ENCODE results near the gene GMNN. TPM values are rescaled to one million over a fixed set of nuclear protein-coding genes. Genes with fewer than 3 reads are reported as not detected.
"Not testable (repeated sequence)": the region's sequence is repeated elsewhere in the genome, so short reads cannot be mapped to it uniquely, and the experiment has no call there.

The GMNN gene
- total RNA-seq, 4 donors from 2014 or later: 9.4 to 25.8 (median 14.5) TPM

DNA sequence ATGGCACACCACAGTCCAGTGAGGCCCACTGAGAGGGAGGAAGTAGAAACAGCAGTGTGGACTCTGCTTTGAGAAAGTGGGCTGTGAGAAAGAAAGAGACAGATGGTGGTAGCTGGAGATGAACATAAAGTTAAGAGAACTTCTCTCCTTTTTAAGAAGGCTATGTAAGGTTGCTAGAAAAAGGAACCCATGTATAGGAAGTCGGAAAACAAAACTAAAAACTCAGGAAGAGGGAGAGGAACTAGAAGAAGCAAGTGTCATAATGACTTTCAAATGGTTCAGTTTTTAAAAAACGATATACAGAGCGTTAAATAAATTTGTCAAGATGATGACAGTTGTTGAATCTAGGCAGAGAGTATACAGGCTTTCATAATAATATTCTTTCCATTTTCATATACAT lies 25.4 kb upstream of the GMNN start:
- no peak overlapping the region for H3K27ac ChIP-seq
- intact Hi-C loops (cut with DNase I): no loop called here
- TF ChIP-seq POLR2A (IDR thresholded peaks at IDR 0.05): no peak
- TF ChIP-seq, protein P1, sequence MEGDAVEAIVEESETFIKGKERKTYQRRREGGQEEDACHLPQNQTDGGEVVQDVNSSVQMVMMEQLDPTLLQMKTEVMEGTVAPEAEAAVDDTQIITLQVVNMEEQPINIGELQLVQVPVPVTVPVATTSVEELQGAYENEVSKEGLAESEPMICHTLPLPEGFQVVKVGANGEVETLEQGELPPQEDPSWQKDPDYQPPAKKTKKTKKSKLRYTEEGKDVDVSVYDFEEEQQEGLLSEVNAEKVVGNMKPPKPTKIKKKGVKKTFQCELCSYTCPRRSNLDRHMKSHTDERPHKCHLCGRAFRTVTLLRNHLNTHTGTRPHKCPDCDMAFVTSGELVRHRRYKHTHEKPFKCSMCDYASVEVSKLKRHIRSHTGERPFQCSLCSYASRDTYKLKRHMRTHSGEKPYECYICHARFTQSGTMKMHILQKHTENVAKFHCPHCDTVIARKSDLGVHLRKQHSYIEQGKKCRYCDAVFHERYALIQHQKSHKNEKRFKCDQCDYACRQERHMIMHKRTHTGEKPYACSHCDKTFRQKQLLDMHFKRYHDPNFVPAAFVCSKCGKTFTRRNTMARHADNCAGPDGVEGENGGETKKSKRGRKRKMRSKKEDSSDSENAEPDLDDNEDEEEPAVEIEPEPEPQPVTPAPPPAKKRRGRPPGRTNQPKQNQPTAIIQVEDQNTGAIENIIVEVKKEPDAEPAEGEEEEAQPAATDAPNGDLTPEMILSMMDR (IDR thresholded peaks at IDR 0.05): no peak
- H3K9me3 ChIP-seq: no peaks in the 10 kb centered on the region
- WGBS, 2 donors: 79 to 91% methylated on average over 3 of the region's 3 CpGs
- no peaks in the 10 kb centered on the region for H3K4me1 ChIP-seq
- no peak for DNase-seq
- no peaks in the 10 kb centered on the region for H3K36me3 ChIP-seq
- no peaks in the 10 kb centered on the region for H3K27me3 ChIP-seq
- H3K4me3 ChIP-seq (replicated peaks in 1 of 3): no peak overlapping the region

DNA sequence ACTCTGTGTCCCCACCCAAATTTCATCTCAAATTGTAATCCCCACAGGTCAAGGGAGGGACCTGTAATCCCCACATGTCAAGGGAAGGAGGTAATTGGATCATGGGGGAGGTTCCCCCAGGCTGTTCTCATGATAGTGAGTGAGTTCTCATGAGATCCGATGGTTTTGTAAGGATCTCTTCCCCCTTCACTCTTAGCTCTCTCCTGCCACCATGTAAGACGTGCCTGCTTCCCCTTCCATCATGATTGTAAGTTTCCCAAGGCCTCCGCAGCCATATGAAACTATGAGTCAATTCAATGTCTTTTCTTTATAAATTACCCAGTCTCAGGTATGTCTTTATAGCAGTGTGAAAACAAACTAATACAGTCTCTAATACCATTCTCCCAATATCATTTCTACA lies 23.9 kb upstream of the GMNN start:
- H3K27me3 ChIP-seq; H3K9me3 ChIP-seq; H3K27ac ChIP-seq; H3K36me3 ChIP-seq; DNase-seq; H3K4me1 ChIP-seq; intact Hi-C loops (cut with DNase I); H3K4me3 ChIP-seq (replicated peaks in 1 of 3): not testable (repeated sequence)
- 88 to 96% methylated on average over 3 of the region's 3 CpGs for WGBS, 2 donors

DNA sequence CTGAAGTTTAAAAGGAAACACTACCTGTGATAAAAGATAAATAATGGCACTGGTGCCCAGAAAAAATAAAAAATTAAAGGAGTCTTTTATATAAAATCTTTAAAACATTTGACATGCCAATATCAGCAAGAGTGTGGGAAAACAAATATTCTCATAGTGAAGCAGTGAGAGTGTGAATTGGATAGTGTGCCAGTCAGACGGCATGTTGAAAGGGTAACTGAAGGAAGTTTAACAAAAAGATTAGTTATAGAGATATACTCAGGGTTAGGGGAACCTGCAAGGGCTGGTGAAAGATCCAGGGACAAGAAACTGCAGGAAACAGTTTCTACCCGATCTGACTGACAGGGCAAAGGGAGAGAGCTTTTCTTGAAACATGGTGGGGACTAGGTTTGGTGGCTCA lies 22.2 kb upstream of the GMNN start:
- no peak overlapping the region for H3K4me3 ChIP-seq (replicated peaks in 1 of 3)
- intact Hi-C loops (cut with DNase I): no loop called here
- 75 to 81% methylated on average over 2 of the region's 2 CpGs for WGBS, 2 donors
- DNase-seq: no peak
- H3K4me1 ChIP-seq: no peaks in the 10 kb centered on the region
- no peaks in the 10 kb centered on the region for H3K27me3 ChIP-seq
- no peaks in the 10 kb centered on the region for H3K9me3 ChIP-seq
- TF ChIP-seq, protein P1 (IDR thresholded peaks at IDR 0.05): no peak
- no peak for TF ChIP-seq POLR2A (IDR thresholded peaks at IDR 0.05)
- H3K27ac ChIP-seq: no peak overlapping the region
- no peaks in the 10 kb centered on the region for H3K36me3 ChIP-seq

DNA sequence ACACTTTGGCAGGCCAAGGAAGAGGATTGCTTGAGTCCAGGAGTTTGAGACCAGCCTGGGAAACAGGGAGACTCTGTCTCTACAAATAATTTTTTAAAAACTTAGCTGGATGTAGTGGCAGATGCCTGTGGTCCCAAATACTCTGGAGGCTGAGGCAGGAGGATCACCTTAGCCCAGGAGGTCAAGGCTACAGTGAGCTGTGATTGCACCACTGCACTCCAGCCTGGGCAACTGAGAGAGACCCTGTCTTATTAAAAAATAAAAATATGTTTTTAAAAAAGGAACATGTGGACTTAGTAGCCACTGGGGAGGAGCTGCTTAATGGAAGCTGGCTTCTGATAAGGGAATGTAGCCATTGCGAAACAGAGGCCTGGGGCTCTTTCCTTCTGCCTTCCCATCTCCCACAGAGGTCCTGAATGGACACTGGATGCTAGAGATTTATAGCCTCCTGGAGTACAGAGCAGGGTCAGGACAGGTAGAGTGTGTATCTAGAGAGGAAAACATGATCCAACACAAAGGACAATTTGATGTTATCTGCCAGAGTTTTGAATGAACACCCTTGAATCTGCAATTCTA lies 21.7 kb upstream of the GMNN start:
- WGBS, 2 donors: 86 to 95% methylated on average over 1 of the region's 1 CpG
- TF ChIP-seq, protein P1 (IDR thresholded peaks at IDR 0.05): no peak
- no peak for TF ChIP-seq POLR2A (IDR thresholded peaks at IDR 0.05)
- Histone ChIP-seq H3K4me1 (no peaks in the 10 kb centered on the region), H3K27me3 (no peaks in the 10 kb centered on the region), H3K27ac (no peak overlapping the region), H3K36me3 (no peaks in the 10 kb centered on the region), H3K9me3 (no peaks in the 10 kb centered on the region), H3K4me3 (replicated peaks in 1 of 3) (no peak overlapping the region)
- intact Hi-C loops (cut with DNase I): no loop called here
- DNase-seq: no peak

DNA sequence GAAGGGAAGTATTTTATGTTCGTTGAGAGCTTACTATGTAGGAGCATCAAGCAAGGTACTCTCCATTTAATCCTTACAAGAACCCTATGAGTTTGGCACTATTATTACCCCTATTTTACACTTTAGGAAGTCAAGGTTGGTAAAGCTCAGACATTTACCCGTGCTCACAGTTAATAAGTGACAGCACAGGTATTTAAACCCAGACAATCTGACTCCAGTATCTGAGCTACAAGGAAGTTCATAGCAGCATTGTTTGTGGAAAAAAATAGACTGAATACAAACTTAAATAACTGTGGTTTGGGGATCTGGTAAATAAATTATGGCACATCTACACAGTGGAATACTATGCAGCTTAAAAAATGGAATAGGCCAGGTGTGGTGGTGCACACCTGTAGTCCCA lies 21.2 kb upstream of the GMNN start:
- intact Hi-C loops (cut with DNase I): no loop called here
- H3K4me1 ChIP-seq: no peaks in the 10 kb centered on the region
- no peaks in the 10 kb centered on the region for H3K27me3 ChIP-seq
- H3K9me3 ChIP-seq: no peaks in the 10 kb centered on the region
- no peak overlapping the region for H3K4me3 ChIP-seq (replicated peaks in 1 of 3)
- WGBS, 2 donors: 59 to 94% methylated on average over 2 of the region's 2 CpGs
- TF ChIP-seq POLR2A (IDR thresholded peaks at IDR 0.05): no peak
- TF ChIP-seq, protein P1 (IDR thresholded peaks at IDR 0.05): no peak
- no peaks in the 10 kb centered on the region for H3K36me3 ChIP-seq
- H3K27ac ChIP-seq: no peak overlapping the region
- DNase-seq: no peak

DNA sequence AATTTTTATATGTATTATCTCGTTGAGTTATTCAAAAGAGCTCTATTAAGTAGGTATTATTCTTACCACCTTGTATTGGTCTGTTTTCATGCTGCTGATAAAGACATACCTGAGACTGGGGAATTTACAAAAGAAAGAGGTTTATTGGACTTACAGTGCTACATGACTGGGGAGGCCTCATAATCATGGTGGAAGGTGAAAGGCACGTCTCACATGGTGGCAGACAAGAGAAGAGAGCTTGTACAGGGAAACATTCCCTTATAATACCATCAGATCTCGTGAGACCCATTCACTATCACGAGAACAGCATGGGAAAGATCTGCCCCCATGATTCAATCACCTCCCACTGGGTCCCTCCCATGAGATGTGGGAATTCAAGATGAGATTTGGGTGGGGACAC lies 20.4 kb upstream of the GMNN start:
- intact Hi-C loops (cut with DNase I); H3K27ac ChIP-seq; H3K36me3 ChIP-seq; H3K4me1 ChIP-seq; H3K9me3 ChIP-seq; H3K4me3 ChIP-seq (replicated peaks in 1 of 3); DNase-seq; H3K27me3 ChIP-seq: not testable (repeated sequence)
- 91 to 95% methylated on average over 4 of the region's 4 CpGs for WGBS, 2 donors

All from thyroid gland (tissue), 4 donors.